Adrenal gland (tissue), 5 donors: ENCODE measurements around the gene NACC2.

Experiments used
- POLR2A ChIP-seq, 2 donors: fragments of 450-650 bp; IDR thresholded peaks; one replicate each; pipeline ENCODE4 v1.6.1; 2017; ENCODE audit warnings: antibody characterized with exemption in 2 of 2, mild to moderate bottlenecking in 2 of 2, moderate library complexity in 1 of 2
- TF ChIP-seq, protein P1 (sequence below), 6 experiments: fragments of 450-650 bp in 4 of 6; fragments of 200-600 bp in 2 of 6; sonication (generic) in 1 of 6; IDR thresholded peaks; 1 replicate in 5 of 6; 2 replicates in 1 of 6; pipeline versions ENCODE4 v1.5.1 to v1.8.0; 2016 to 2021; ENCODE audit warnings: antibody characterized with exemption in 6 of 6, mild to moderate bottlenecking in 2 of 6, moderate library complexity in 1 of 6
- donor health status: DM: no; HTN: no; CAD: no.

DNA sequence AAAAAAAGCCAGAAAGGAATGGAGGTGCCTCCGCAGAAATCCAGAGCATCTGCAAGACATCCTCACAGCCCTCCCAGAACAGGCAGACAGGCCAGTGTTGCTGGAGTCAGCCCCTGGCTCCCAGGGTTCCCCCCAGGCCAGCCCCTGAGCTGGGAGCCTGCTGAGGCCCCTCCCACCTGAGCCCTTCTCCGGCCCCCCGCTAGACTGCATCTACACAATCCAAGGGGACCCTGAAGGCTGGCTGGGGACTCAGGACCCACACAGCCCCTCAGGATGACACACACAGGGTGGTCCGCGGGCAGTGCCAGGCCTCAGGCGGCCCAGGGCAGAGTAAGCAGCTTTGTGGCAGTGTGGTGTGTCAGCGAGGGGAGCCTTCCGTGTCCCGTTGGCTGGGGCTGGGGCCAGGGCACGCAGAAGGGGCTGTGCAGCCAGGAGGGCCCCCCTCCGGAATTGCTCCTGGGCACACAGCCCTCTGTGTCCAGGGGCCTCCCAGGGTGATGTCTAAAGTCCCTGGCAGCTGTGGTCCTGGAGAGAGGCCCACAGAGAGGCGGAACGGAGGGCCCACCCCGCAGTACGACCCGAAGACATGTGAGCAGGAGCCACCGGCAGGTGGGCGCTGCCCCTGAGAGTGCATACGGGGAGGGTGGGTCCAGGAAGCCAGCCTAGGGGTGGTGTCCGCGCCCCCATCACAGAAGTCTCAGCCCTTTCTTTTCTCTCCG lies 20.7 kb upstream of the NACC2 start:
- TF ChIP-seq, protein P1, sequence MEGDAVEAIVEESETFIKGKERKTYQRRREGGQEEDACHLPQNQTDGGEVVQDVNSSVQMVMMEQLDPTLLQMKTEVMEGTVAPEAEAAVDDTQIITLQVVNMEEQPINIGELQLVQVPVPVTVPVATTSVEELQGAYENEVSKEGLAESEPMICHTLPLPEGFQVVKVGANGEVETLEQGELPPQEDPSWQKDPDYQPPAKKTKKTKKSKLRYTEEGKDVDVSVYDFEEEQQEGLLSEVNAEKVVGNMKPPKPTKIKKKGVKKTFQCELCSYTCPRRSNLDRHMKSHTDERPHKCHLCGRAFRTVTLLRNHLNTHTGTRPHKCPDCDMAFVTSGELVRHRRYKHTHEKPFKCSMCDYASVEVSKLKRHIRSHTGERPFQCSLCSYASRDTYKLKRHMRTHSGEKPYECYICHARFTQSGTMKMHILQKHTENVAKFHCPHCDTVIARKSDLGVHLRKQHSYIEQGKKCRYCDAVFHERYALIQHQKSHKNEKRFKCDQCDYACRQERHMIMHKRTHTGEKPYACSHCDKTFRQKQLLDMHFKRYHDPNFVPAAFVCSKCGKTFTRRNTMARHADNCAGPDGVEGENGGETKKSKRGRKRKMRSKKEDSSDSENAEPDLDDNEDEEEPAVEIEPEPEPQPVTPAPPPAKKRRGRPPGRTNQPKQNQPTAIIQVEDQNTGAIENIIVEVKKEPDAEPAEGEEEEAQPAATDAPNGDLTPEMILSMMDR (IDR thresholded peaks at IDR 0.05), result no peak
- no peak for TF ChIP-seq POLR2A (IDR thresholded peaks at IDR 0.05)
